Measurements from ENCODE around the gene MORN1.

The MORN1 gene

DNA sequence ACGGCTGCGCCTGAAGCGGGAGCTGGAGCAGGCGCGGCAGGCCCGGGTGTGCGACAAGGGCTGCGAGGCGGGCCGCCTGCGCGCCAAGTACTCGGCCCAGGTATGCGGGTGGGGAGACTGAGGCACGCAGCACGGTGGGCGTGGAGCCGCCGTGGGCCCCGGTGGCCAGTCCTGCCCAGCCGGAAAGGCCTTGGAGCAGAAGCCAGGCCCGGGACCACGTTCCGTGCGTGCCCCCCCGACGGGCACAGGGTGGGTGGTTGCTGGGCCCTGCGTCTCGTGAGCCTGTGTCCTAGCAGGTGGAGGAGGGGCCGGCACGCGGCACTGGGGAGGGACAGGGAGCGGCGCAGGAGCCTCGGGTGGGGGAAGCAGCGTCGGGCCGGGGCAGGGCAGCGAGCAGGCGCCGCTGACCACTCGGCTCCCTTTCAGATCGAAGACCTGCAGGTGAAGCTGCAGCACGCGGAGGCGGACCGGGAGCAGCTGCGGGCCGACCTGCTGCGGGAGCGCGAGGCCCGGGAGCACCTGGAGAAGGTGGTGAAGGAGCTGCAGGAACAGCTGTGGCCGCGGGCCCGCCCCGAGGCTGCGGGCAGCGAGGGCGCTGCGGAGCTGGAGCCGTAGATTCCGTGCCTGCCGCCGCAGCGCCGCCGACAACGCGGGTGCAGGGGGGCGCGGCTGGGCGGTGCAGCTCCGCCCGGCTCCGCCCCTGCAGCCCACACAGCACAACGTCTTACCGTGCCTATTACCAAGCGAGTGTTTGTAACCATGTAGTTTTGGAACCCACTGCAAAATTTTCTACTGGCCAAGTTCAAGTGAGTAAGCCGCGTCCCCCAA is 85.0 kb downstream of the MORN1 start:
- intact Hi-C loops (cut with DNase I; ENCODE audit: low total_unique reads) = no loop called here
- no peak overlapping the region for H3K4me3 ChIP-seq
- H3K36me3 ChIP-seq = peaks cover 57 to 74% (median 66%) of the 10 kb centered on the region in 3 donors
- H3K4me1 ChIP-seq = peaks cover 10 to 38% (median 28%) of the 10 kb centered on the region in 4 donors
- no peak overlapping the region for H3K27ac ChIP-seq
- TF ChIP-seq, protein P1, sequence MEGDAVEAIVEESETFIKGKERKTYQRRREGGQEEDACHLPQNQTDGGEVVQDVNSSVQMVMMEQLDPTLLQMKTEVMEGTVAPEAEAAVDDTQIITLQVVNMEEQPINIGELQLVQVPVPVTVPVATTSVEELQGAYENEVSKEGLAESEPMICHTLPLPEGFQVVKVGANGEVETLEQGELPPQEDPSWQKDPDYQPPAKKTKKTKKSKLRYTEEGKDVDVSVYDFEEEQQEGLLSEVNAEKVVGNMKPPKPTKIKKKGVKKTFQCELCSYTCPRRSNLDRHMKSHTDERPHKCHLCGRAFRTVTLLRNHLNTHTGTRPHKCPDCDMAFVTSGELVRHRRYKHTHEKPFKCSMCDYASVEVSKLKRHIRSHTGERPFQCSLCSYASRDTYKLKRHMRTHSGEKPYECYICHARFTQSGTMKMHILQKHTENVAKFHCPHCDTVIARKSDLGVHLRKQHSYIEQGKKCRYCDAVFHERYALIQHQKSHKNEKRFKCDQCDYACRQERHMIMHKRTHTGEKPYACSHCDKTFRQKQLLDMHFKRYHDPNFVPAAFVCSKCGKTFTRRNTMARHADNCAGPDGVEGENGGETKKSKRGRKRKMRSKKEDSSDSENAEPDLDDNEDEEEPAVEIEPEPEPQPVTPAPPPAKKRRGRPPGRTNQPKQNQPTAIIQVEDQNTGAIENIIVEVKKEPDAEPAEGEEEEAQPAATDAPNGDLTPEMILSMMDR (IDR thresholded peaks at IDR 0.05) = no peak
- no peaks in the 10 kb centered on the region for H3K27me3 ChIP-seq
- no peak for DNase-seq
- no peaks in the 10 kb centered on the region for H3K9me3 ChIP-seq

DNA sequence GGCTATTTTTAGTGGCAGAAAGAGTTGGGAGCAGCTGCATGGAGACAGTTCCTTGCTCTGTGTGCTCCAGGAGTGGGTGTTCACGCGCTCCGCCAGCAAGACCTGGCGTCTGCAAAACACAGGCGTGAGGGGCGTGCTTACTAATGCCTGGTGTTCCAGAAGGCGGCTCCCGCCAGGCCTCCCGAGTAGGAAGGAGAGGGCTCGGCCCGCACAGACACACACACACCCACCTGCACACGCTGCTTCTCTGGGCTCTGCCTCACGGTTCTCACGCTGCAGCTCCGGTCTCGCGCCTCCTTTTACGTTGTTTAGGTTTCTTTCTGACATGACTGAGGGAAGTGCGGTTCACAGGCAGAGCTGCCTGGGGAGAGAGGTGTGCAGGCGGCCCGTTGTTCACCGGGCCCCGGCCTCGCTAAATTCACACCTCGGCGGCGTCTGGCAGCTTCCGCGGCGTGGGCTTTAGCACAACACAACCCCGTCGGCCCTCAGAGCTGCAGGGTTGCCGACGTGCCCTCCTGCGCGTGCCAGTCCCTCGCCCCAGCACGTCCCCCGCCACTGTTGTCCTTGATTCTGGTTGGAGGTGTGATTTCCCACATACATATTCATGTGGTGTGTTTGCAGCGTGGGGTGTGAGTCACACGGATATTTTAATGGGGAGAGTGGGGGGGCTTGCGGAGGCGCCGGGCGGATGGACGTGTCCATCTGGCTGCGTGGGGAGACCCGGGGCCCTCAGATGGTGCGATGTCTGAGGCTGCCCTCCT is 86.3 kb downstream of the MORN1 start:
- DNase-seq = no peak
- Histone ChIP-seq H3K36me3 (peaks cover 57 to 68% (median 66%) of the 10 kb centered on the region in 3 donors), H3K27me3 (no peaks in the 10 kb centered on the region), H3K9me3 (no peaks in the 10 kb centered on the region), H3K4me1 (peaks cover 6 to 38% (median 29%) of the 10 kb centered on the region in 4 donors), H3K27ac (peak overlapping the region in 1 of 2 donors; percentile 29), H3K4me3 (no peak overlapping the region)
- intact Hi-C loops (cut with DNase I; ENCODE audit: low total_unique reads) = no loop called here
- TF ChIP-seq, protein P1 (IDR thresholded peaks at IDR 0.05) = no peak

DNA sequence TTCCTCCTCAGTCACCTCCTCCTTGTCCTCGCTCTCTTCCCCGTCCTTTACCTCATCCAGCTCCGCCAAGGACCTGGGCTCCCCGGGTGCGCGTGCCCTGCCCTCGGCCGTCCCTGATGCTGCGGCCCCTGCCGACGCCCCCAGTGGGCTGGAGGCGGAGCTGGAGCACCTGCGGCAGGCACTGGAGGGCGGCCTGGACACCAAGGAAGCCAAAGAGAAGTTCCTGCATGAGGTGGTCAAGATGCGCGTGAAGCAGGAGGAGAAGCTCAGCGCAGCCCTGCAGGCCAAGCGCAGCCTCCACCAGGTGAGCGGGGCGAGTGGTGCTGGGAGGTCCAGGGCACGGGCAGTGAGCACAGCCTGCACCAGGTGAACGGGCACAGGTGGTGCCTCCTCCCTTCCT is 87.1 kb downstream of the MORN1 start:
- Histone ChIP-seq H3K4me1 (peaks cover 8 to 44% (median 35%) of the 10 kb centered on the region in 4 donors), H3K27me3 (no peaks in the 10 kb centered on the region), H3K36me3 (peaks cover 57 to 67% (median 65%) of the 10 kb centered on the region in 3 donors), H3K27ac (no peak overlapping the region), H3K4me3 (no peak overlapping the region), H3K9me3 (no peaks in the 10 kb centered on the region)
- intact Hi-C loops (cut with DNase I; ENCODE audit: low total_unique reads) = no loop called here
- DNase-seq = no peak
- TF ChIP-seq, protein P1 (IDR thresholded peaks at IDR 0.05) = no peak

DNA sequence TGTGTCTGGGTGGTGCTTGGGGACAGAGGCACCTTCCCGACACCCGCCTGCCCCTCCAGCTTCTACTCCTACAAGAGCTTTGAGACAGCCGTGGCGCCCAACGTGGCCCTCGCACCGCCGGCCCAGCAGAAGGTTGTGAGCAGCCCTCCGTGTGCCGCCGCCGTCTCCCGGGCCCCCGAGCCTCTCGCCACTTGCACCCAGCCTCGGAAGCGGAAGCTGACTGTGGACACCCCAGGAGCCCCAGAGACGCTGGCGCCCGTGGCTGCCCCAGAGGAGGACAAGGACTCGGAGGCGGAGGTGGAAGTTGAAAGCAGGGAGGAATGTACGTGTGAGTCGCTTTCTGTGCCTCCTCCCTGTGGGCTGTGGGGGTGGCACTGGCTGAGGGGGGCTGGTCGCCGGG is 87.6 kb downstream of the MORN1 start:
- no peak for DNase-seq
- H3K4me1 ChIP-seq = peaks cover 13 to 49% (median 40%) of the 10 kb centered on the region in 4 donors
- H3K36me3 ChIP-seq = peaks cover 54 to 64% (median 60%) of the 10 kb centered on the region in 3 donors
- intact Hi-C loops (cut with DNase I; ENCODE audit: low total_unique reads) = no loop called here
- TF ChIP-seq, protein P1 (IDR thresholded peaks at IDR 0.05) = no peak
- no peaks in the 10 kb centered on the region for H3K27me3 ChIP-seq
- H3K9me3 ChIP-seq = no peaks in the 10 kb centered on the region
- no peak overlapping the region for H3K27ac ChIP-seq
- H3K4me3 ChIP-seq = no peak overlapping the region

DNA sequence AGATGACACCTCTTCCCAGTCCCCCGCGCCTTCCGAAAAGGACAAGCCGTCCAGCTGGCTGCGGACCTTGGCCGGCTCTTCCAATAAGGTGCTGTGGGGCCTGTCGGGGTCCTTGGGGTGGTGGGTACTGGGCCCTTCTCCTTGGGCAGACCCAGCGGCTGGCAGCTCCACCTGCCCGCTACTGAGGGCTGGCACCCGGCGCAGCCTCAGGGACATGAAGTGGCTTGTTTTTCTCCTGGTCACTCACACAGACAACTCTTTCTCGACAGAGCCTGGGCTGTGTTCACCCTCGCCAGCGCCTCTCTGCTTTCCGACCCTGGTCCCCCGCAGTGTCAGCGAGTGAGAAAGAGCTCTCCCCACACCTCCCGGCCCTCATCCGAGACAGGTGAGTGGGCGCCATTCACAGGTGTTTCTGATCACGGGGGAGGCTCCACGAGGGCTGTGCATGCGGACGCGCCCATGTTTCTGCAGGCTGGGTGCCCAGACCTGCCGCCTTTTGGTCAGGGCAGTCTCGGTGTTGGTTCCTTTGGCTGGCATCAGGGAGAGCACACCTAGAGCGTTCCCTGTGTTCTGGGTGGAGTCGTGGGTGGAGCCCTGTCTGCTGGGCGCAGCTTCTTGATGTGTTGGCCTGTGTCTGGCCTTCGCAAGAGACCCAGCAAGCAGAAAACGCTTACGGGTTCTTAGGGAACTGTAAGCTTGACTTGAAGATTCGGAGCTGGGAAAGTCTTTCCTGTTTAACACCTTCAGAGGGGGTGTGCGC is 88.2 kb downstream of the MORN1 start:
- H3K4me1 ChIP-seq = peaks cover 13 to 55% (median 46%) of the 10 kb centered on the region in 4 donors
- no peak for DNase-seq
- H3K36me3 ChIP-seq = peaks cover 49 to 58% (median 54%) of the 10 kb centered on the region in 3 donors
- intact Hi-C loops (cut with DNase I; ENCODE audit: low total_unique reads) = no loop called here
- no peaks in the 10 kb centered on the region for H3K27me3 ChIP-seq
- TF ChIP-seq, protein P1 (IDR thresholded peaks at IDR 0.05) = no peak
- no peak overlapping the region for H3K27ac ChIP-seq
- no peaks in the 10 kb centered on the region for H3K9me3 ChIP-seq
- H3K4me3 ChIP-seq = no peak overlapping the region
